H1 (cell line): Measurements from ENCODE around the gene B4GALNT3.

Experiments used
- BRCA1 ChIP-seq: IDR thresholded peaks from 2 replicates; pipeline ENCODE4 v1.6.1; 2012; ENCODE audit warnings: low read depth, low read length, improper control_type of control experiment
- CHD2 ChIP-seq: IDR thresholded peaks from 2 replicates; pipeline ENCODE4 v1.6.1; 2012; ENCODE audit warnings: low read length, improper control_type of control experiment
- EZH2 ChIP-seq: fragments of 200-600 bp; sonication (generic); IDR thresholded peaks from 2 replicates; pipeline ENCODE4 v1.7.1; 2012; ENCODE audit warnings: low read depth, mild to moderate bottlenecking, moderate library complexity, low read length, inconsistent platforms; ENCODE audit not compliant: severe bottlenecking
- GABPA ChIP-seq: IDR thresholded peaks from 2 replicates; pipeline ENCODE4 v1.6.1; 2011; ENCODE audit warnings: mild to moderate bottlenecking, low read length, moderate library complexity, borderline replicate concordance; ENCODE audit not compliant: insufficient read depth
- KDM1A ChIP-seq: fragments of 200-600, 300-600 bp; sonication (generic); IDR thresholded peaks from 2 replicates; pipeline ENCODE4 v1.7.1; 2016; ENCODE audit warnings: mild to moderate bottlenecking, low read length, borderline replicate concordance
- POLR2A ChIP-seq, 2 experiments: IDR thresholded peaks; 1 replicate in 1 of 2; 2 replicates in 1 of 2; pipeline ENCODE4 v1.6.1; 2011; ENCODE audit warnings: low read depth in 2 of 2, low read length in 2 of 2, mild to moderate bottlenecking in 2 of 2; ENCODE audit errors: control extremely low read depth in 1 of 2
- RFX5 ChIP-seq: IDR thresholded peaks from 2 replicates; pipeline ENCODE4 v1.6.1; 2011; ENCODE audit warnings: low read depth, low read length, improper control_type of control experiment, borderline replicate concordance
- SUZ12 ChIP-seq: fragments of 200-600 bp; sonication (generic); IDR thresholded peaks from 2 replicates; pipeline ENCODE4 v1.6.1; 2012; ENCODE audit warnings: mild to moderate bottlenecking, inconsistent platforms, low read length, moderate library complexity, mixed read lengths
- TBP ChIP-seq: IDR thresholded peaks from 2 replicates; pipeline ENCODE4 v1.6.1; 2011; ENCODE audit warnings: low read depth, low read length, improper control_type of control experiment
- TF ChIP-seq, protein P1 (sequence below): IDR thresholded peaks from 2 replicates; pipeline ENCODE4 v1.6.1; 2012; ENCODE audit warnings: inconsistent platforms
- TF ChIP-seq, protein P2 (sequence below): IDR thresholded peaks from 2 replicates; pipeline ENCODE4 v1.6.1; 2011; ENCODE audit warnings: low read depth, mild to moderate bottlenecking, low read length; ENCODE audit not compliant: insufficient read depth
- TF ChIP-seq, protein P3 (sequence below), 3 experiments: IDR thresholded peaks; 1 replicate in 2 of 3; 2 replicates in 1 of 3; pipeline versions ENCODE4 v1.5.1 to v1.6.1; 2011; ENCODE audit warnings: low read length in 3 of 3, mild to moderate bottlenecking in 3 of 3, inconsistent platforms in 2 of 3, low read depth in 1 of 3, moderate library complexity in 1 of 3; ENCODE audit not compliant: insufficient read depth in 1 of 3; ENCODE audit errors: control extremely low read depth in 1 of 3

DNA sequence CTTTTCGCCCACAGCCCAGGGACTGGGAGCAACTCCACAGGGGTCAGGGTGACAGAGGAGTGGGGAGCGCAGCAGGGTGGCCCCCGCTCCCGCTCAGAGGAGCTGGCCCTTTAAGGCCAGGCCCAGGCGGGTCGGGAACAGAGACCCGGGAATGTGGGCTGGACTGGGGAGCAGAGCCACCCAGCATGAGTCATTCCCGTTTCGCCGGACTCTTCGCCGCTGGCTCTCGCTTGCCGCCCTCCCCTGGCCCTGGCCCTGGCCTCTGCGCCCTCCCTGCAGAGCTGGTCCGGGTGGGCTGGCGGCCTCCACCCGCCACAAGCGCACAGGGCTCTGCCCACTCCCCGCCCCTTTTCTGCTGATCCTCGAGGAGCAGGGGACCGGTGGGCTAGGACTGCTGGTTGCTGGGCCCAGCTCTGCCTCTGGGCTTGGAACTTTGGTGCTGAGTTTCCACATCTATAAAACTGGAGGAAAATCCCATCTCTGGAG, 110.7 kb downstream of the B4GALNT3 start:
- TF ChIP-seq SUZ12 (no peak), RFX5 (no peak), GABPA (no peak), BRCA1 (no peak), CHD2 (no peak), KDM1A (0 out of 2 replicates have a peak, but pooled peaks have one; percentile 69), EZH2 (no peak), POLR2A (IDR thresholded peaks at IDR 0.05; ENCODE audit: control extremely low read depth in 1 of 2, low read depth in 2 of 2, low read length in 2 of 2) (0 out of 3 replicates have a peak, but pooled peaks of 1 of the 2 experiments have one; percentile 26), TBP (no peak)
- TF ChIP-seq, protein P1, sequence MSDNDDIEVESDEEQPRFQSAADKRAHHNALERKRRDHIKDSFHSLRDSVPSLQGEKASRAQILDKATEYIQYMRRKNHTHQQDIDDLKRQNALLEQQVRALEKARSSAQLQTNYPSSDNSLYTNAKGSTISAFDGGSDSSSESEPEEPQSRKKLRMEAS, result 0 out of 2 replicates have a peak, but pooled peaks have one; percentile 6
- TF ChIP-seq, protein P2, sequence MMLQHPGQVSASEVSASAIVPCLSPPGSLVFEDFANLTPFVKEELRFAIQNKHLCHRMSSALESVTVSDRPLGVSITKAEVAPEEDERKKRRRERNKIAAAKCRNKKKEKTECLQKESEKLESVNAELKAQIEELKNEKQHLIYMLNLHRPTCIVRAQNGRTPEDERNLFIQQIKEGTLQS, result no peak
- TF ChIP-seq, protein P3, sequence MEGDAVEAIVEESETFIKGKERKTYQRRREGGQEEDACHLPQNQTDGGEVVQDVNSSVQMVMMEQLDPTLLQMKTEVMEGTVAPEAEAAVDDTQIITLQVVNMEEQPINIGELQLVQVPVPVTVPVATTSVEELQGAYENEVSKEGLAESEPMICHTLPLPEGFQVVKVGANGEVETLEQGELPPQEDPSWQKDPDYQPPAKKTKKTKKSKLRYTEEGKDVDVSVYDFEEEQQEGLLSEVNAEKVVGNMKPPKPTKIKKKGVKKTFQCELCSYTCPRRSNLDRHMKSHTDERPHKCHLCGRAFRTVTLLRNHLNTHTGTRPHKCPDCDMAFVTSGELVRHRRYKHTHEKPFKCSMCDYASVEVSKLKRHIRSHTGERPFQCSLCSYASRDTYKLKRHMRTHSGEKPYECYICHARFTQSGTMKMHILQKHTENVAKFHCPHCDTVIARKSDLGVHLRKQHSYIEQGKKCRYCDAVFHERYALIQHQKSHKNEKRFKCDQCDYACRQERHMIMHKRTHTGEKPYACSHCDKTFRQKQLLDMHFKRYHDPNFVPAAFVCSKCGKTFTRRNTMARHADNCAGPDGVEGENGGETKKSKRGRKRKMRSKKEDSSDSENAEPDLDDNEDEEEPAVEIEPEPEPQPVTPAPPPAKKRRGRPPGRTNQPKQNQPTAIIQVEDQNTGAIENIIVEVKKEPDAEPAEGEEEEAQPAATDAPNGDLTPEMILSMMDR (IDR thresholded peaks at IDR 0.05; ENCODE audit: control extremely low read depth in 1 of 3, insufficient read depth in 1 of 3, low read depth in 1 of 3, low read length in 3 of 3), result no peak
